GM18511 (cell line): ENCODE results near the gene GRIA2.

ENCODE experiments used
- ATAC-seq: cut with Tn5 transposase; IDR thresholded peaks from one replicate; pipeline ENCODE4 v1.9.1; 2021; ENCODE audit warnings: mild to moderate bottlenecking, moderate library complexity; ENCODE audit not compliant: unreplicated experiment

Gene GRIA2

DNA sequence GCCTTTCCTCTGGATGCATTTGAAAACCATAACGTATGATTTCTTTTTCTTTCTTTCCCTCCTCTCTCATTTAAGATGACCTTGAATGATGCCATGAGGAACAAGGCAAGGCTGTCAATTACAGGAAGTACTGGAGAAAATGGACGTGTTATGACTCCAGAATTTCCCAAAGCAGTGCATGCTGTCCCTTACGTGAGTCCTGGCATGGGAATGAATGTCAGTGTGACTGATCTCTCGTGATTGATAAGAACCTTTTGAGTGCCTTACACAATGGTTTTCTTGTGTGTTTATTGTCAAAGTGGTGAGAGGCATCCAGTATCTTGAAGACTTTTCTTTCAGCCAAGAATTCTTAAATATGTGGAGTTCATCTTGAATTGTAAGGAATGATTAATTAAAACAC lies 142.8 kb downstream of the GRIA2 start:
- ATAC-seq, result no peak

DNA sequence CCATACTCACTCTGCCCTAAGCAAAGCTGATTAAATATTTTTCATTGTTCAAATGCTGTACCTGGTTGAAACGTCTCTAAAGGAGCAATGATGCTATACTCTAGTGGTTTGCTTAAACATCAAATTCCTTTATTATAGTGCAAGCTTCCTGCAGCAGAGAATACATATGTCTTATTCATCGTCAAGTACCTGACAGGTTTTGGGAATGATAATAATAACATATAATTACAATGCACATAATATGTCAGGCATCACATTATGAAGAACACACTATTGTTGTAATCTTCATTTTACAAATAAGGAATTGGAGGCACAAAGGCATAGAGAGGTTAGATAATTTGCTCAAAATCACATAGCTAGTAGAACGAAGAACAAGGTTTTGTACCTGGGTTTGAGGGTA lies 151.6 kb downstream of the GRIA2 start:
- no peak for ATAC-seq

DNA sequence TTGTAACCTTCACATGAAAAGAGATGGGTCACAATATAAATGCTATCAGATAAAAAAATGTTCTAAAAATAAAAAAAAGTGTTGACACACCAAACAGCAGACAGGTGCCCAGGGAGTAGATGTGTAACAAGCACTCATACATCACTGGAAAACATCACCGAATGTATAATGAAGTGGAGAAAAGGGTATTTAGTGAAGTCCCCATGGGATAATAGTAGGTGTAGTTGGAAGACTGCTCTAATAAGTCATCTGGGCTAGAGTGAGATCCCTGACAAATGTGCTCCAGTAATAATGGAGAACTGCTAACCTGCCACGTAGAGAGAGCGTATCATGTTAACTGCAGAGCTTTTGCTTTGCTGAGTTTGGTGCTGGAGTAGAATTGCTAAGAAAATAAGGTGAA lies 152.0 kb downstream of the GRIA2 start:
- ATAC-seq, result no peak

DNA sequence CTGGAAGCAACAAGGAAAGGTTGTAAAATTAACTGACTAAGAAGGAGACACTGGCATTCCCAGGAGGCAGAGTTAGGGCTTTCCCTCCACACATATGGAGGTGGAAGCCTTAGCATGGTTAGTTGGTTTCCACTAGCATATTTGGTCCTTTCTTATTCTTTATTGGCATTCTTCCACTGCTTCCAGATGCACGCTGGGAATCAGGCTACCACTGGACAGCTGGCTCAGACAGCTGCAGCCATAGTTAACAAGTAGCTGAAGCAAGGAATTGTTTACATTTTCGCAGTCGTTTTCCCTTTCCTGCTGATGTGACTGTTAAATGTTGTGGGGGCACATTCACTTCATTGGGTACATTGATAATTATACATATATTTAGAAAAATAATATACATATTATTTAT lies 169.2 kb downstream of the GRIA2 start:
- no peak for ATAC-seq

DNA sequence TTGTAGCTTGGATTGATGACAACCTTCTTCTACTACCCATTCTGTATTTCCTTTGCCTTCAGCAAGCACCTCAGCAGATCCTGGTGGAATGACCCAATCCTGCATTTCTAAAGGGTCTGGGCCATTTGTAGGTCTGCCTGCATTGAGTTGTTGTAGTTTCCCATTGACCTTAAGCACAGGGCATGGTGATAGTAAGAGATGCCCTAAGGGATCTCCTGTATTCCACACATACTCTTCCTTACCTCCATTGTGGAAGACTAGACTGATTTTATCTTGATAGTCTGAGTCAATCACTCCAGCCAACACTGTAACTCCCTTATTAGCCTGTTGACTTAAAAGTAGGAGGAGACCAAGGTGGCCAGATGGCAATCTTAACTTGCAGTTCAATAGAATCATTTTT lies 184.5 kb downstream of the GRIA2 start:
- ATAC-seq, result no peak
